ENCODE results near the gene GAB4.
"Not testable (repeated sequence)": the region's sequence is repeated elsewhere in the genome, so short reads cannot be mapped to it uniquely, and the experiment has no call there.

The GAB4 gene, protein sequence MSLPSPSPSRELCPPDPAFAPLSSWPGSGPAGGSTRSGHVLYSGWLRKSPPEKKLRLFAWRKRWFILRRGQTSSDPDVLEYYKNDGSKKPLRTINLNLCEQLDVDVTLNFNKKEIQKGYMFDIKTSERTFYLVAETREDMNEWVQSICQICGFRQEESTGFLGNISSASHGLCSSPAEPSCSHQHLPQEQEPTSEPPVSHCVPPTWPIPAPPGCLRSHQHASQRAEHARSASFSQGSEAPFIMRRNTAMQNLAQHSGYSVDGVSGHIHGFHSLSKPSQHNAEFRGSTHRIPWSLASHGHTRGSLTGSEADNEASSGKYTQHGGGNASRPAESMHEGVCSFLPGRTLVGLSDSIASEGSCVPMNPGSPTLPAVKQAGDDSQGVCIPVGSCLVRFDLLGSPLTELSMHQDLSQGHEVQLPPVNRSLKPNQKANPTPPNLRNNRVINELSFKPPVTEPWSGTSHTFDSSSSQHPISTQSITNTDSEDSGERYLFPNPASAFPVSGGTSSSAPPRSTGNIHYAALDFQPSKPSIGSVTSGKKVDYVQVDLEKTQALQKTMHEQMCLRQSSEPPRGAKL

DNA sequence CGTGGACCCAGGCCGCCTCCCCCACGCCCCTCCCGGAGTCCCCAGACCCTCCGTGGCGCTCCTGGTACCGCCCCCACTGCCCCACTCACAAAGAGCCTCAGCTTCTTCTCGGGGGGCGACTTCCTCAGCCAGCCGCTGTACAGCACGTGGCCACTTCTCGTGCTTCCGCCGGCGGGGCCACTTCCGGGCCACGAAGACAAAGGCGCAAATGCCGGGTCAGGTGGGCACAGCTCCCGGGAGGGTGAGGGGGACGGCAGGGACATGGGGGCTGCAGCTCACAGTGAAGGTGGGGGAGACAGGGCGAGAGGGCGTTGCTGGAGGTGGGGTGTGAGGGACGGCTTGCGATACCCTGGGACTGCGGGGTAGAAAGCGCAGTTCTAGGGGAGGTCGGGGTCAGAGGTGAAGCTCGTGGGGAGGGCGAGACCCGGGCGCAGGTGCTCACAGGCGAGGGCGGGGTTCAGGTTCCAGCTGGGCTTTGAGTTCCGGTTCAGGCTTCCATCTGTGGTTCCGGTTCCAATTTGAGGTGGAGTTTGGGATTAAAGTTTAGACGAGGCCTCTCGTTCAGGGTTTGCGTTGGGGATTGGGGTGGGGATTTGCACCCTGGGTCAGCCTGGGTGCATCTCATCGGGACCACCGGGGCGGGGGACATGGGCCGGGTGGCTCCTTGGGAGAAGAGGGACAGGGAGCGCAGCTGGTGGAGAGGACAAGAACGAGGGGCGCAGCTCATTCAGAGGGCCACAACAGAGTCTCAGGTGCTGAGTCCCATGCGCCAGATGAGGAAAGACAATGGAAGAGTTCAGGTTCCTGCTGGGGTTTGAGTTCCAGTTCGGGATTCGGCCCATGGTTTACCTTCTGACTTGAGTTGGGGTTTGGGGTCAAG is at the start of gene GAB4:
Gene GAB4, minus strand, starts transcription at position 371 of the 880 bp plus-strand sequence. Its CDS starts 108 bp downstream, at position 263.
- no peak for DNase-seq (ENCODE audit: low read depth)

DNA sequence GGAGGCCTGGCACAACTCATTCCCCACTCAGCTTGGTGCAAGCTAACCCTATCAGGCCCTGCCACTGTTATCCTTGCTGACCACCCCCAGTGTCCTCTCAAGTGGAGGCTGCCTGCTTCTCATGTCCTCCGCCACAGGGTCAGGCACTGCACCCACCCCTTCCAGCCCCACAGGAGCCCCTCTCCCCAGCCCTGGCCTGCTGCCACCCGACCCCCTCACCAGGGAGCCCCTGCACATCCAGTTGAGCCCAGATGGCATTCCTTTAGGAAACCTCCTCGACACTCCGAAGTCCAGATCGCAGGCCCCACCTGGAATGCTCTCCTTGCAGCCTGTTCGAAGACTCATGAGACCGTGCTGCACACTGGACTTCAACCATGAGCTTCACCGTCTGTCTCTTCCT is 48.8 kb upstream of the GAB4 start:
- DNase-seq (ENCODE audit: low read depth) = no peak

- DNase-seq (ENCODE audit: low read depth) = no peak
Observed at GRCh38 chr22:17056058-17056457, 48.0 kb upstream of the GAB4 start.

GRCh38 chr22:17047656-17048055 is 39.6 kb upstream of the GAB4 start:
- DNase-seq (ENCODE audit: low read depth) = no peak

DNA sequence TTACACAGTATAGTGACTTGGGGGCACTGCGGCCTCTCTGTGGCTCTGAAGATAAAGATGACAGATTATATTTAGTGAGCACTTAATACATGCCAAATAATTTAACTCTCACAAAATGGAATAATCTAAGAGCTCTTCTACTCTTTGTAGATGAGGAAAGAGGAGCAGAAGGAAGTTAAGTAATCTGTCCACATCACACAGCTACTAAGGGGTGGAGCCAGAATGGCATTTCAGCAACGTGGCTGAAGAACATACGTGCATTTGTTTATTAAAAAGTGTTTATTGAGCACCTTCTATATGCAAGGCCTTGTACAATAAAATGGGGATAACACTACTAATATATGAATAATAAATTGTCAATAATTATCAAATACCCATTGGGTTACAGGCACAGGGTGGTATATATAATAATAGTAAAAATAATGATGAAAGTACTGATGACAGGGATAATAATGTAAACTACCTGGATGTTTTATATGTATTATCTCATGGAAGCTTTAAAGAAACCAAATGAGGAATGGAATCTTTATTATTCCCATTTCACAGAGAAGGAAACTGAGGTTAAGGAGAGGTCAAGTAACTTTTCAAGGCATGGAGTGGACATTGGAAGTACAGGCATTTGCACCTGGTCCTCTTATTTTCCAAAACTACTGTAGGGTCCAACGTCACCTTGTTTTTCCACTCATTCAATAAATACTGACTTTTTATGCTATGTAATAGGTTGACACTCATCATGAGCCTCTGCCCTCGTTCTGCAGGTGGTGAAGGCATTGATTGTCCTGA is 38.7 kb upstream of the GAB4 start:
- no peak for DNase-seq (ENCODE audit: low read depth)

DNA sequence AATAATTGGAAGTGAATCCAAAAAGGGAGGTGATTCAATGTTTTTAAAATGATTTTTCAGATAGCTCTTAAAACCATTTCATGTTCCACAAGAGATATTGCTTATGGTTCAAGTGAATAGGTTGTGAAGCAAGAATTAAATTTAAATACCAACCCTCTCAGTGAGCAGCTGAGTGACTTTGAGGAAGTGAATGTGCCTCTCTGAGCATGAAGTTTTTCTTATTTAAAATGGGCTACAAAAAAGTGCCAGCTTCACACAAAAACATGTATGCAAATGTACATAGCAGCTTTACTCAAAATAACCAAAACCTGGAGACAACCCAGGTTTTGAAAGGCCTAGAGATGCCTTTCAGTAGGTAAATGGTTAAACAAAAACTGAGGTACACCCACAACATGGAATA is 35.5 kb upstream of the GAB4 start:
- DNase-seq (ENCODE audit: low read depth) = no peak

DNA sequence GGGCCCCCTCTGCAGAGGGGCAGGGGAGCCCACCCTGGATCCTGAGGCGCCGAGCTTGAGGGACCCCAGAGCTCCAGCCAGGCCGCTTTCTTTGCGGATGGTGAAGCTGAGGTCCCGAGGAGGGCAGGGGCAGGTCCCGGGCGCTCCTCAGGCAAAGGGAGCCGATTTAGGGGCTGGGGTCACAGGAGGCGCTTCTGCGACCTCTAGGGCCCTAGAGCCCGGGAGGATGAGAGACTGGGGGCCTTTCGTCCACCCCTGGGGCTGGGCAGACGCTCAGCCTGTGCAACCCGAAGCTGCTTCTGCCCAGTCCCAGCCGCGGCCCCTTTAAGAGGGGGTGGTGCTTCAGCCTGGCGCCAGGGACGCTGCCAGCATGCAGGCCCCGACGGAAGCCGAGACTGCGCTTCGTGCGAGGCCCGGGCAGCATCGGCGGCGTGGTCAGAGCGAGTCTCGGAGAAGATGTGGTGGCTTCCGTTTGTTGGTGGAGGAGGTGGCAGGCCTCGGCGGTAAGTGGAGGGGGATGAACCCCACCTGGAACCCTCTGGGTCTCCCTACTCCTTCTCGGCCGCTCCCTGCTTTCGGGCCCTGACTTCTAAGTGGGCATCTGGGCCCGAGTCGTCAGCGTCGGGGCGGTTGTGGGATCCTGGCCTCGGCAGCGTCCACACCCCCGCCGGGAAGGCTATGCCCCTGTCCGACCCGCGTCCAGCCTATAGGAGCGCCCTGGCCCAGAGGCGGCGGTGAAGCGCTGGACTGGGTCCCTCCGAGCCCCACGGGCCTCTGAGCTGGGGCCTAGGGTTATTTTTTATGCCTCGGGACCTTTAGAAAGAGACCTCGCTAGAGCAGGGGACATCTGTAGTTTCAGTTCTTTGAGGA is 29.1 kb upstream of the GAB4 start:
- DNase-seq (ENCODE audit: low read depth) = not testable (repeated sequence)

DNA sequence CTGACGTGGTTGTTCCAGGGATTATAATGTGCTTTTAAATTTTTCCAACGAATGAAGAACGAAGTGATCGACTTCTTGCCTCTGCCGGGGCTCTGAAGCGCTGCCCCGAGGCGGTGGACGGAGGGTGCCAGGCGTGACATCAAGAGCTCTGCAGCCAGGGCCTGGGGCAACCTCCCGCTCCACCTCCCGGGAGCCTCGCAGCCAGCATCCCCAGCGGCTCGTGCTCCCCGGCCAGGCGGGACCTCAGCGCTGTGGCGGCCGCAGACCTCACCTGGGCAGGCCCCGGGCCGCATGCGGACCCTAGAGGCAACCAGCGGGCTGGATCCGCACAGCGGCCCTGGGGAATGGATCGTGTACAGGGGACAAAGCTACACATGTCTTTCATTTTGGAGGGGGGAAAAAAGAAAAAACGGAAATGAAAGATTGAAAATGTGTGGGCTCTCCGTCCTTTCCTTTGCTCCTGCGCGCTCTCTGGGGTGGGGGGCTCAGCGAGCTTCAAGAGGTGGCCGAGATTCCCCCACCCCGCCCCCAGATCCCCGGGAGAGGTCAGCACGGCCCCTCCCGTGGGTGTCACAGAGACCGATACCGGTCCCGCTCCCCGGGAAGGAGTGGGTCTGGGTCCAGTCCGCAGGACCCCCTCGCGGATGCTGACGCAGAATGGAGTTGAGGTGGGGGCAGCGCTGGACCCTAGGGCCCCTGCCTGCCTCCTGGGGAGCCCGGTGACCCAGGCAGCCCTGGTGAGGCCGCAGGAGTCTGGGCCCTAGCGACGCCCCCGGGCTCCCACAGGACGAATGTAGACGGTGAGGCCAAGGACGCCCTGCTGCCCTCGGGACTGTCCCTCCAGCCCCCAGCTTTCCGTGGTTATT is 28.2 kb upstream of the GAB4 start:
- not testable (repeated sequence) for DNase-seq (ENCODE audit: low read depth)

DNA sequence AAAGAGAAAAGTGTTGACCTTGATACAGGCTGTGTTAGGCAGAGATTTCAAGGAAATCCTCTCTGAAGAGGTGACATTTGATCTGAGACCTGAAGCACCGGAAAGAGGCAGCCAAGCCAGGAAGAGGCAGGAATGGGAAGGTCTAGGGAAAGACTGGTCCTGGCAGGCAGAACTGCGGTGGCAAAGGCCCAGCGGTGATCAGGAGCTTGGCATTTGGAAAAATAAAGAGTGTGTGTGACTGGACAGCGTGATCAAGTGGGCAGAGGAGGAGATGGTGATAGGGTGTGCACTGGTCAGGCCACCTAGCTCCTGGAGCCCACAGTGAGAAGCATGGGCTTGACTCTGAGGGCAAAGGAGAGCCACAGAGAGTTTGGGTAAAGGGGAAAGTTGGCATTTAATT is 27.2 kb upstream of the GAB4 start:
- DNase-seq (ENCODE audit: low read depth) = no peak

- DNase-seq (ENCODE audit: low read depth) = not testable (repeated sequence)
Observed at GRCh38 chr22:17034532-17034931, 26.5 kb upstream of the GAB4 start.

GRCh38 chr22:17032277-17032676 is 24.3 kb upstream of the GAB4 start:
- not testable (repeated sequence) for DNase-seq (ENCODE audit: low read depth)

GRCh38 chr22:17024380-17024779 is 16.4 kb upstream of the GAB4 start:
- not testable (repeated sequence) for DNase-seq (ENCODE audit: low read depth)

GRCh38 chr22:17015552-17015951 is 7.5 kb upstream of the GAB4 start:
- not testable (repeated sequence) for DNase-seq (ENCODE audit: low read depth)

GRCh38 chr22:17014101-17014440 is 6.0 kb upstream of the GAB4 start:
- DNase-seq (ENCODE audit: low read depth) = not testable (repeated sequence)

DNA sequence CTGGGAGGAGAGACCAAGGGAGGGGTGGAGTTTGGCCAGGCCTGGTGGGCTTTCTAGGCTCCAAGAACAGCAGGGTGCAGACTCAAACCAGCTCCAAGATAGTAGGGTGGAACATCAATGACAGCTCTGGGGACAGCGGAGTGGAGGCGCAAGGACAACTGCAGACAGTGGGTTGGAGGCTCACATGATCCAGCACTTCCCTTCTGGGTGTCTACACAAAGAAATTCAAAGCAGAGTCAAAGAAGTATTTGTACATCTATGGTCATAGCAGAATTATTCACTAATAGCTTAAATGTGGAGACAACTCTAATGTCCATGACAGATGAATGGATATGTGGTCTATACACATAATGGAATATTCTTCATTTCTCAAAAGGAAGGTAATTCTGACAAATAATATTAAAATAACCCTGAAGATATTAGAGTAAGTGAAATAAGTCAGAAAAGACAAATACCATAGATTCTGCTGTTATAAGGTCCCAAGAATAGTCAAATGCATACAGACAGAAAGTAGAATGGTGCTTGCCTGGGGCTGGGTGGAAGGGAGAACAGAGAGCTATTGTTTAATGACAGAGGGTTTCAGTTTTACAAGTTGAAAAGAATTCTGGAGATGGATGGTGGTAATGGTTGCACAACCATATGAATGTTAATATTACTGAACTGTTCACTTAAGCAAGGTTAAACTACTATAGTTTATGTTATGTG is 5.5 kb upstream of the GAB4 start:
- no peak for DNase-seq (ENCODE audit: low read depth)

DNA sequence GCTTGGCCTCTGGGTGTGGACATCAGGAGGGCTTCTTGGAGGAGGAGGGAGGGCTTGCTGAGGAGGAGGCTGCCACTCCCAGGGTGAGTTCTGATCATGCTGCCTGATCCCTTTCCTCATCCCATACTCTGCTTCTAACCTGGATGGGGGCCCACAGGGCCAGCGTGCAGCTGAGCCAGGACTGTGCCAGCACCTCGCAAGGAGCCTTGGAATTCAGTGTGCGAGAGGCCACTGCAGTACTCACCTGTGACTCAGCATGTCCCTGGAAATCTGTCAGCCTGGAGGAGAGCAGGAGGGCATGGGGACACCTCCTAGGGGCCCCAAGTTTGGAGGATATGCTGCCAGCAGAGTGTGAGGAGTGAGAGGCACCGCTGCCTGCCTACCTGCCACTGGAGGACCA is 4.2 kb upstream of the GAB4 start:
- no peak for DNase-seq (ENCODE audit: low read depth)

DNA sequence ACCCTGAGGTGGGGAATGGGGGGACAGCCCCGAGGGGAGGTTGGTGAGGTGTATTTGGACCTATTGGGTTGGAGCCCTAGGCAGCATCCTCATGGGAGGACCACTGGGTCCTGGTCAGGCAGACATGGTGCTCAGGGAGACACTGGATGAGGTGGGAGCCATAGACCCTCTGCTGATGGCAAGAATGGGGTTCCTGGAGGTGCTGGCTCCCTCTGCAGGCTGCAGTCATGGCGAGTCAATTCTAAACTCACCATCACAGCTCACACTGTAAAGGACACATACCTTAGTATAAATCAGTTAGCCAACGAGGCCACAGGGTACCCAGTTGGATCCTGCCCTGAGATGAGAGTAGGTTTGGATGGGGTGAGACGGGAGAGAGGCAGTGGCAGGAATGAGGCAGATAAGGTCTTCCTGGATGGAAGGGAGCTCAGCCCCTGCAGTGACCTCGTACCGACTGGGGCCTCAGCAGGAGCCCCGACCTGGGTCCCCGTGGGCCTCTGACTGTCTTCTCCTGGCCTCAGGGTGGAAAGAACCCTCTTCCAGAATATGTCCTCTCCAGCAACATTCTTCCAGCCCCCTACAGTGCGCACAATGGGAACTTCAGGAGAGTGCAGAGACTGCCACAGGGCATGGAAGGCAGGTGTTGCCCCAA is 1.7 kb upstream of the GAB4 start:
- no peak for DNase-seq (ENCODE audit: low read depth)

GRCh38 chr22:17007257-17007656 is 765 bp downstream of the GAB4 start:
- DNase-seq (ENCODE audit: low read depth) = no peak

DNA sequence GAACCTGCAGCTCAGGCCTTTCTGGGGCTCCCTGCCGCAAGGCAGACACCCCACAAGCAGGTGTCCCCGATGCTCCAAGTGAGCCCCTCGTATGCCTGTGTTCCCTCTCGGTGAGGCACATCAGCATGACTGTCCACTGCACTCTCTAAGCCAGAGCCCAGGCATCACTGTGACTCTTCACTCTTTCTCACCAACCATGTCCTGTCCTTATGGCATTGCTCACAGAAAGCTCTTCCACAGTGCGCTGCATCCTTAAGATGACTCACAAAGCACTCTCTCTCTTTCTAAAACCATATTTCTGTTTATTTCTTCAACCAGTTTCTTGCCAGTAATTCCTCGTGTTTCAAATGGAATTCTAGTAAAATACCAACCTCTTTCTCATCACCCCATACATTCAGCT is 18.1 kb downstream of the GAB4 start:
- DNase-seq (ENCODE audit: low read depth) = no peak

Data from activated T-helper 1 cell treated with Interleukin-2 at 50 U/mL for 16 hours (primary cell).